HG03442 (cell line): ENCODE results near the gene MYL11.
"Not testable (repeated sequence)": the region's sequence is repeated elsewhere in the genome, so short reads cannot be mapped to it uniquely, and the experiment has no call there.

Source experiments
- ATAC-seq: cut with Tn5 transposase; IDR thresholded peaks from one replicate; pipeline ENCODE4 v1.9.1; 2021; ENCODE audit warnings: mild to moderate bottlenecking, moderate library complexity; ENCODE audit not compliant: unreplicated experiment

Gene MYL11

DNA sequence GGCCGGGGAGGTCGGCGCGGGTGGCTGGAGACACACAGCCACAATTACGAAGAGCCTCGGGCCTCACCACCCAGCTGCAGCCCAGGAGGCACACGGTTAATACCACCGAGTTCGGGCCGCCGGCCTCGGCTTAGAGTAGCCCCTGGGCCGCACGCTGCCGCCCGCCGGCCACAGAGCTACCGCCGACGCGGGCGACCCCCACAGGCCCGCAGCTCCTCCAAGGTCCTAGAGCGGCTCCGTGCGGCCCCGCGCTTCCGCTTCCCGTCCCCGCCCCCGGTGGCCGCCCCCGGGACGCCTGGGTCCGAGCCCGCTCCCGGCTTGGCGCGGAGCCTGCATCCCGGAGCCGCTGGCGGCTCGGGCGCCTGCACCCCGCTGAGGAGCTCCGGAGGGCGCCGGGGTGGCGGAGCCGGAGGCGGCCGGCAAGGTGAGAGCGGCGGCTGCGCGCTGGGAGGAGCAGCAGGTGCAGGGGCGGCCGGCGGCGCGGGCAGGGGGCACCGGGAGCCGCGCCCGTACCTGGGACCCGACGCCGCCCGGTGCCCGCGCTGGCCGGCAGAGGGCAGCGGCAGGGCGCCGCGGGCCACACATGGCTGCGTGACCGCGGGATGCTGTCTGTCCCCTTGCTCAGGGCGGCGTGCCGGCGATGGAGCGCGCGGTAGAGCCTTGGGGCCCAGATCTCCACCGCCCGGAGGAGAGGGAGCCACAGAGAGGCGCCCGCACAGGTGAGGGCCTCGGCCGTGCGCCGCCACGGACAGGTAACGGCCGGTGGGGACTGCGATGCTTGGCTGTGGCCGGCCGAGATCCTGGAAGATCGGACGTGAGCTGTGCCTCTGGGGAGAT lies 20.8 kb downstream of the MYL11 start, which contains the start of gene ZNF48:
Gene ZNF48, plus strand, starts transcription at position 266 of the 837 bp plus-strand sequence. Its CDS starts 375 bp downstream, at position 641.
- peak; percentile 54 for ATAC-seq

DNA sequence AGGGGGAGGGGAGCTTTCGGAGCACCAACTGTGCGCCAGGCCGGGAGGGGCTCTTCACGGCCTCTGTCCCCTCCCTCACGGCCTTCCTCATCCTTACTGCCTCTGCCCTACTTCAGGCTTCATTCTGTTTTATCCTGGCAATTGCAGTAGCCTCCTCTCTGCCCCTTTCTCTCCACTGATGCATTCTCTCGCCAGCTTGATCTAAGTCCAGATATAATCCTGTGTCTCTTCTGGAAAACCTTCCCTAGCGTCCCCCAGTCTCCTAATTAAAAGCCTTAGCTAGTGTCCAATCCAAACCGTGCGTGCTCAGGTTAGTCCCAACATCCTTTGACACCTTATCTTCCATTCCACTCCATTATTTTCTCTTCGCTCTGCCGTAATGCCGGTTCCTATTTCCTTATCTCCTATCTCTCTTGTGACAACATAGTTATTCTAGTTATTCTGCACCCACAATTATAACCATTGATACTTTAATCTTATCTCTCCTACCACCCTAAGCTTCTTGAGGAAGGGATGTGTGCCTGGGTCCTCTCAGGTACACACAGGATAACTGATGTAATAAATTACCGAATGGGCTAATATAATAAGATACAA lies 21.5 kb downstream of the MYL11 start:
- ATAC-seq, result no peak

DNA sequence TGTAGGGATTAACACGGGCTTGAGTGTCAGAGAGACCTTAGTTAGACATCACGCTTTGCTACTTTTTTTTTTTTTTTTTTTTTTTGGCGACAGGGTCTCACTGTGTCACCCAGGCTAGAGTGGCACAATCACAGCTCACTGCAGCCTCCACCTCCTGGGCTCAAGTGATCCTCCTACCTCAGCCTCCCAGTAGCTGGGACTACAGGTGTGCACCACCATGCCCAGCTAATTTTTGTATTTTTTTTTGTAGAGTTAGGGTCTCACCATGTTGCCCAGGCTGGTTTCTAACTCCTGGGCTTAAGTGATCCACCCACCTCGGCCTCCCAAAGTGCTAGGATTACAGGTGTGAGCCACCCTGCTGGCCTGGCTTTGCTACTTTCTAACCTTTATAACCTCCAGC lies 22.0 kb downstream of the MYL11 start:
- not testable (repeated sequence) for ATAC-seq

DNA sequence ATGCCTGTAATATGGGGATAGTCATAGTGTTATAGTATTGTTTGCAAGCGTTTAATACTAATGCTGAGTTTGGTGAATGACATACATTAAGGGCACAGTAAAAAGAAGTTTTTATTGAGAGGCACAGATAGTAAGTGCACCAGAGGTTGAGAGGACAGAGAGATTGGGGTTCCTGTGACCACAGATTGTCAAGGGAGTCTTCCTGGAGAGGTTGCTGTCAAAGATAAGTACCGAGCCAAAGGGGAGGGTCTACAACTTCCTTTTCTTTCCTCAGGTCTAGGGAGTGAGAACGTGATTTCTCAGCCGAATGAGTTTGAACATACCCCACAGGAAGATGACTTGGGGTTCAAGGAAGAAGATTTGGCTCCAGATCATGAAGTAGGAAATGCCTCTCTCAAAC lies 22.5 kb downstream of the MYL11 start:
- no peak for ATAC-seq

DNA sequence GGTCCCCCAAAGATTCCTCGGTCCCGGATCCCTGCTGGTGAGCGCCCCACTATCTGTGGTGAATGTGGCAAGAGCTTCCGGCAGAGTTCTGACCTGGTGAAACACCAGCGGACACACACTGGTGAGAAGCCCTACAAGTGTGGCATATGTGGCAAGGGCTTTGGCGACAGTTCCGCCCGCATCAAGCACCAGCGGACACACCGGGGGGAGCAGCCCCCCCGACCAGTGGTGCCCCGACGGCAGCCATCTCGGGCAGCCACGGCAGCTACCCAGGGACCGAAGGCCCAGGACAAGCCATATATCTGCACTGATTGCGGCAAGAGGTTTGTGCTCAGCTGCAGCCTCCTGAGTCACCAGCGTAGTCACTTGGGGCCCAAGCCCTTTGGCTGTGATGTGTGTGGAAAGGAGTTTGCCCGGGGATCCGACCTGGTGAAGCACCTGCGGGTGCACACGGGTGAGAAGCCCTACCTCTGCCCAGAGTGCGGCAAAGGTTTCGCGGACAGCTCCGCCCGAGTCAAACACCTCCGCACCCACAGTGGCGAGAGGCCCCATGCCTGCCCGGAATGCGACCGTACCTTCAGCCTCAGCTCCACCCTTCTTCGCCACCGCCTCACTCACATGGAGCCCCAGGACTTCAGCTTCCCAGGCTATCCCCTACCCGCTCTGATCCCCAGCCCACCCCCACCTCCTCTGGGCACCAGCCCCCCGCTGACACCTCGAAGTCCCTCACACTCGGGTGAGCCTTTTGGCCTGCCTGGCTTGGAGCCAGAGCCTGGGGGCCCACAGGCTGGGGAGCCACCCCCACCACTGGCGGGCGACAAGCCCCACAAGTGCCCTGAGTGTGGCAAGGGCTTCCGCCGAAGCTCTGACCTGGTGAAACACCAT lies 23.4 kb downstream of the MYL11 start:
- ATAC-seq, result no peak

DNA sequence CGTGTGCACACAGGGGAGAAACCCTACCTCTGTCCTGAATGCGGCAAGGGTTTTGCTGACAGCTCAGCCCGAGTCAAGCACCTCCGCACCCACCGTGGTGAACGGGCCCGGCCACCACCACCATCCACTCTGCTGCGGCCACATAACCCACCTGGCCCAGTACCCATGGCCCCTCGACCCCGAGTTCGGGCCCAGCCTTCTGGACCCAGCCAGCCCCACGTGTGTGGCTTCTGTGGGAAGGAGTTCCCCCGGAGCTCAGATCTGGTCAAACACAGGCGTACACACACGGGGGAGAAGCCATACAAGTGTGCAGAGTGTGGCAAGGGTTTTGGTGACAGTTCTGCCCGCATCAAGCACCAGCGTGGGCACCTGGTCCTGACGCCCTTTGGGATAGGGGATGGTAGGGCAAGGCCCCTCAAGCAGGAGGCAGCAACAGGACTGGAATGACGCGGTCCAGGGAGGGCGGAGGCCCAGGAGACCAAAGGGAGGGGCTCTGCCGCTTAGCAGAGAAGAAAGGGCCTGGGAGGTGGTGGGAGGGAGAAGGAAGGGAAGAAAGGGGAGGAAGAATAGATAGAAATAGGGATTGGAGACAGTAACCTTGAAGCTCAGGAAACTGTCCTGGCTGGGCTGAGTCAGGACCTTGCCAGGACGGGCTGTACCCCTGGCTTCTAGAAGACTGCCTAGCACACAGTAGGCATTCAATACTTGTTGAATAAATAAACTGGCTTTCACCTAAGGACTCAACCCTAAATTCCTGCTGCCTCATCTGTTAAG lies 24.2 kb downstream of the MYL11 start:
- ATAC-seq, result no peak

DNA sequence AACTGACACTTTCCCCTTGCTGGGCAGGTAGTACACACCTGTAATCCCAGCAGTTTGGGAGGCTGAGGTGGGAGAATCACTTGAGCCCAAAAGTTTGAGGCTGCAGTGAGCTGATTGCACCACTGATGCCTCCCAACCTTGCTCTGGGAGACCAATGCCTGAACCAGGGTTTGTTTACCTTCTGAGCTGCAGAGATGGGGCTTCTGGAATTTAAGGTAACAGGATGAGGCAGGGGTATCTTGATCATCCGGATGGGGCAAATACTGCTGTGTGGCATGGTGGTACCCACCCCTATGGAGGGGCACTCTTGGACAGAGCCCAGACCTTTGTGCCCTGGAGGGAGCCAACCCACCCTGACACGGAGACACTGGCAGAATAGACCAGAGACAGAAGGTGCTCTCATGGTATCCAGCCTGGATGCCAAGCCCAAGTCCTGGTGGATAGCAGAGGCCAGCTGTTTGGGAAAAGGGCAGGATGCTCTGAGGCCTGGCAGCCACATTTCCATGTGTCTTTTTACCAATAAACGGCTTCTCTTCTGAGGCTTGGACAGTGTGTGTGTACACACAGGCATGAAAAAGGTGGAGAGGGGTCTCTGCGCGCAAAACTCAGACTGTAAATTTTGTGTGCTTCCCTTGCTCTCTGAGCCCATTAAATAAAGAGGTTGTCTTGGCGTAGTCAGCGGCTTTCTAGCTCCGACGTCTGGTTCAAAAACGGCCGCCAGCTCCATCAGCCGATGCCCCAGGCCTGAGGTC lies 25.0 kb downstream of the MYL11 start:
- no peak for ATAC-seq

DNA sequence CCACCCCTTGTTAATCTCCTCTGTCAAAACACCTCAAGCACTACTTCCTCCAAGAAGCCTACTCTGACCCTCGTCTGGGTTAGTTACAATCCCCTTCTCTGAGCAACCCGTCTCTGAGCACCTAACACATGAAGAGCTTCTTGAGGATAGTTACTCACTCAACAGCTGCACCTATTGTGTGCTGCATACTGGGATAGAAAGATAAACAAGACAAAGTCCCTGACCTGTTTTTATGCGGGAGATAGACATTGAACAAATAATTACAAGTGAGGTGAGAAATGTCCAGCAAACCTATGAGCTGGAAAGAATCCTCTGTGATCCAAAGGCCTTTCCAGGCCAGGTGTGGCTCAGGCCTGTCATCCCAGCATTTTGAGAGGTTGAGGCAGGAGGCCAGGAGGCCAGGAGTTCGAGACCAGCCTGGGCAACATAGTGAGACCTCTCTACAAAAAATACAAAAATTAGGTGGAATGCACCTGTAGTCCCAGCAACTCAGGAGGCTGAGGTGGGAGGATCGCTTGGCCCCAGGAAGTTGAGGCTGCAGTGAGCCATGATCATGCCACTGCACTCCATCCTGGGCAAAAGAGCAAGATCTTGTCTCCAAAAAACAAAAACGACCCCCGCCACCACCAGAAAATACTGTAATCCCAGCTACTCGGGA lies 27.3 kb downstream of the MYL11 start:
- ATAC-seq, result no peak

DNA sequence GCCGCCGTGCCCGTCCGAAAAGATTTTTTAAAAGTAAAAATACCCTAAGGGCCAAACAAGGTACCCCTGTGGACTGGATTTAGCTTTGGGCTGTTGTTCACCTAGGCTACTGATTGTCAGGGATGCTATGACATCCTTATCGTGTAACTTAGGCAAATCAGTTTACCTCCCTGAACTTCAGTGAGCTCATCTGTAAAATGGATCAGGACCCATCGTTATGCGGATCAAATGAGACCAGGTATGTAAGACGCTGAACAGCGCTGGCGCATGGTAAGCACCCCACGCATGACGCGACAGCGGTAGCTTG lies 32.1 kb downstream of the MYL11 start:
- ATAC-seq, result no peak

DNA sequence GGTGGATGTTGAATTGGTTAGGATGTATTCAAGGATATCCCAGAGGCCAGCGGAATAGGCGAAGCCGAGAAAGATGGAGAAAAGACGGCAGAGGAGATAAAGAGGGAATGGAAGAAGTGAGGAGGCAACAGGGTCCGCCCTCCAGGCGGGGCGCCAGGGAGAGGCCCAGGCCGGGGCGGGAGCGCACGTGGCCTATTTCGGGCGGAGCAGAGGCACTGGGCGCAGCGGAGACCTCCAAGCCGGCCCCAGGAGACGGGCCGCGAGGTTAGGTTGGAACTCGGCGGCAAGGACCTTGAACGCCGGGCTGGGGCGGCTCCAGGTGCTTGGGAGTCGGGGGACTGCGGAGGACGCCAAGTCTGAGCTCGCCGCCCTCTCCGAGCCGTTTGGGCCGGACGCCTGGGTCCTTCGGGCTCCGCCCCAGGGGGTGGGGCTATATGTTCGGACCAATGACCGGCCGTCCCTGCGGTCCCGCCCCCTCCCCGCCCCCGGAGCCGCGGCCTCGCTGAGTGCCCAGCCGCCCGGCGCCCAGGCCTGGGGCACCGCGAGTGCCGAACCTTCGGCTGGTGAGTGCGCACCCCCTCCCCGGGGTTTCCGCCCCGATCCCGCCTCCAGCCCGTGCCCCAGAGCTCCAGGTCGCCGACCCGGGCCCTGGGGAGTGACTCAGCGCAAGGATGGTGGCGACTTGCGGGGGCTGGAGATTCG lies 32.7 kb downstream of the MYL11 start, which contains the start of gene ZNF771:
Gene ZNF771, plus strand, starts transcription at position 505 of the 702 bp plus-strand sequence. CDS start 448 bp downstream, outside the sequence.
- ATAC-seq, result peak; percentile 80

DNA sequence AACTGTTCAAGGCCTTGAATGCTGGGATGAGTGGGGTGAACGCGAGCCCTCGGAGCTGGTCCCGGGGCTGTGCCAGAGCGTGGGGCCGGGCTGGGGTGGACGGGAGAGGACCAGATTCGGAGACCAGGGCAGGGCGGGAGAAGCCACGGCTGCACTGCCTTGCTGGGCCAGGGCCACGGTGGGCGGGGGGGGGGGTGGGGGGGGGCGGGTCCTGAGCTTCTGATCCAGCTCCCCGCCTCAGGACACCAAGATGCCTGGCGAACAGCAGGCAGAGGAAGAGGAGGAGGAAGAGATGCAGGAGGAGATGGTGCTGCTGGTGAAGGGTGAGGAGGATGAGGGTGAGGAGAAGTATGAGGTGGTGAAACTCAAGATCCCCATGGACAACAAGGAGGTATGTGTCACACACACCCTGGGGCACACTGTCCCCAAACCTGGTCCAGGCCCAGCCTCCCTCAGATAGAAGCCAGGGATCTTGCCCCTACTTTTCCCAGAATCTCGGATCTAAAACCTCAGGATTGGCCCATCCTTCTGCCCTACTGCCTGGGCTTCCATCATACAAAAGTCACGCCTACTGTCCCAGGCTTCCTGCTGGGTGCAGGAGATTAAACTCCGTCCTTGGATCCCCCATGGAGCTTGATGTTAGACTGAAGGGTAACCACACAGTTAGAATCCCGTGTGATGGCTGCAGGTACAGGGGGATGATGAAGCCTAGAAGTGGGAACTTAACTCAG lies 33.4 kb downstream of the MYL11 start:
- ATAC-seq, result no peak

DNA sequence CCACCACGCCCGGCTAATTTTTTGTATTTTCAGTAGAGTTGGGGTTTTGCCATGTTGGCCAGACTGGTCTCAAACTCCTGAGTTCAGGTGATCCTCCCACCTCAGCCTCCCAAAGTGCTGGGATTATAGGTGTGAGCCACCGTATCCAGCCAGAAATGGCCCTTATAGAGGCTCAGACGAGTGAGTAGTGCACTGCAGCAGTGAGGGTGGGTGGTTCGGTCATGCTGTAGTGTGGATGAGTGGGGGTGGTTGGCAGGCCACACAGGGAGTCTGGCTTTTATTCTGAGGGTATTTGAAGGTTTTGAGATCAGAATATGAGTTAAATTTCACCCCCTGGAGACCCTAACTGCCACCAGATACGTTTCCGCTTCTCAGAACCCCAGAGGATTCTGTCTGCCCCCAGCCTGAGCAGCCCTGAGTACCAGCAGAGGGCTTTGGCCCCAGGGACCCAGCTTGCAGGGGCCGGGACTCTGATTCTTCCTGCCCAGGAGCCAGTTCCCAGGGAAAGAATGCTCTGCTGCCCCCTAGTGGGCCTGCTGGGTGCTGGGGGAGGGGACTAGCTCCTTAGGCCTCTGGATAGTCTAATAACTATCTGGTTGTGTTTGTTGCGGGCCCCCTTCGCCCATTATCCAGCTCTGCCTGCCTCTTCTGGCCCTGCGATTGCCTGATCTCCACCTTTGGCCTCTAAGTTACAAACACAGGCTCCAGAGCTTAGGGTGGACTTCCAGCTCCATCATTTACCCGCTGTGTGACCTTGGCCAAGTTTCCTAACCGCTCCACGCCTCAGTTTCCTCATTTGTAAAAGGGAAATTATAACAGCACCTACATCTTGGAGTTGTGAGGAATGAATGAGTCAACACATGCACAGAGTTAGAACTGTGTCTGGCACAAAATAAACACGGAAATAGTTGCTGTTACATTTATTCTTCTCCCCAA lies 34.8 kb downstream of the MYL11 start:
- no peak for ATAC-seq

DNA sequence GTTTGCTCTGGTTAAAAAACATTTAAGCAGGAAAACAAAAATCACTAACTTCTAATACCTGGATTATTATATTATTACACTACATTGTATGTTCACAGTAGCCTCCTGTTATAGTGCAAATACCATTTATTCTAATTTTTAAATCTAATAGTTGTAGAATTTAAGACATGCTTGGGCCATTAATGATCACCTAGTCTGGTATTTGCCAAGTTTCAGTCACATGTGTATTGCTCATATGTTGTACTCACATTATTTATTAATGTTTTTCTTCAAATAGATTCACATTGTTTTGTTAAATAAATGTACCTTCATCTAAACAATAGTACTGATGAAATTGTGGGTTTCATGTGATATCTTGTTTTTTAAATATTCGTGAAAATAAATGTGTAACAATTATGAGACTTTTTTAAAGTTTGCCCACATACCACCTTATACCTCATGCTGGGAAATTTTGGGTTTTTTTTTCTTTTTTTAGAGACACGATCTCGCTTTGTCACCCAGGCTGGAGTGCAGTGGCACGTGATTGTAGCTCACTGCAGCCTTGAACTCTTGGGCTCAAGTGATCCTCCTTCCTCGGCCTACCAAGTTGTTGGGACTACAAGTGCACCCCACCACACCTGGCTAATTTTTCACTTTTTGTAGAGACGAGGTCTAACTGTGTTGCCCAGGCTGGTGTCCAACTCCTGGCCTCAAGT lies 38.7 kb downstream of the MYL11 start:
- ATAC-seq, result no peak

DNA sequence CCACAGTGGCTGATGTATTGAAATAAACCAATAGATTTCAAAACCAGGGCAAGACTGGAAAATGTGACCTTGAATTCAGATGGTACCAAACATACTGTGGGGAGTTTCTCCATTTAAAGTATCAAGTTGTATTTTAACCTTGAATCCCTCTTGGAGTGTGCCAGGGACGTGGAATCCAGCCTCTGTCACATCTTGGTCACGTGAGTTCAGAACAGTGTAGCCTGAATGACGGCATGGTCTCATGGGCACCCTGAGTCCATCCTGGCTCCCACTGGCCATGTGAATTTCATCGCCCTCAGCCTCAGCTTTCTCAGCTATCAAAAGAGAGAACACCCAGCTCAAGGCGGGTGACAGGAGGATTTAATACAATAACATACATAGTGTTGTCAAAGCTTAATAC lies 39.6 kb downstream of the MYL11 start:
- ATAC-seq, result no peak

DNA sequence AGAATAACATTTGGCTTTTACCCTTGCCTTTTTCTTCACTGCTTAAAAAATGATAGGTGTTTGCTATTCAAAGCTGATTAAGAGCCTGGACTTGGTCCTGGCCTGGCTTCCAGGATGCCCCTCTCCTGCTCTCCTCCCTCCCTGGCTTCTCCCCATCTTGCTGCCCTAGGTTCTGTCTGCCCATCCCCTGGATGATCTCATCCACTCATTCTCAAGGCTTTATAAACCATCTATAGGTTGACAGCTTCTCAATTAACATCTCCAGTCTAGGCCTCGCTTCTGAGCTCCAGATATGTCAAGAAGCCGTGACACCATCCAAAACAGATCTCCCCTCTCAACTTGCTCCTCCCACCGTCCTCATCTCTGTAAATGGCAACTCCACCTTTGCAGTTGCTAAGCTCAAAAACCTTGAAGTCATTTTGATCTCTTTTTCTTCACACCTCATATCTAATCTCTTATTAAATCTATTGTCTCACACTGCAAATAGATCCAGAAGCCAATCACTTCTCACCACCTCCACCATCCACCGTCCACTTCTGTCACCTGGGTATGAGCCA lies 41.5 kb downstream of the MYL11 start:
- no peak for ATAC-seq
